AG10803 (cell line): ENCODE results near the gene ZMIZ1.

Source experiments
- DNase-seq: peaks from one replicate; pipeline ENCODE4 v3.0.0; 2010; ENCODE audit warnings: low read depth
- H3K4me3 ChIP-seq: 2 replicates; pipeline ENCODE4 v1.5.1; 2011; ENCODE audit warnings: mild to moderate bottlenecking, low read length, control low read depth
- CTCF ChIP-seq: conservative IDR thresholded peaks from 2 replicates; pipeline ENCODE4 v1.5.1; 2011; ENCODE audit warnings: mild to moderate bottlenecking, low read length, control low read depth, inconsistent platforms

The ZMIZ1 gene

DNA sequence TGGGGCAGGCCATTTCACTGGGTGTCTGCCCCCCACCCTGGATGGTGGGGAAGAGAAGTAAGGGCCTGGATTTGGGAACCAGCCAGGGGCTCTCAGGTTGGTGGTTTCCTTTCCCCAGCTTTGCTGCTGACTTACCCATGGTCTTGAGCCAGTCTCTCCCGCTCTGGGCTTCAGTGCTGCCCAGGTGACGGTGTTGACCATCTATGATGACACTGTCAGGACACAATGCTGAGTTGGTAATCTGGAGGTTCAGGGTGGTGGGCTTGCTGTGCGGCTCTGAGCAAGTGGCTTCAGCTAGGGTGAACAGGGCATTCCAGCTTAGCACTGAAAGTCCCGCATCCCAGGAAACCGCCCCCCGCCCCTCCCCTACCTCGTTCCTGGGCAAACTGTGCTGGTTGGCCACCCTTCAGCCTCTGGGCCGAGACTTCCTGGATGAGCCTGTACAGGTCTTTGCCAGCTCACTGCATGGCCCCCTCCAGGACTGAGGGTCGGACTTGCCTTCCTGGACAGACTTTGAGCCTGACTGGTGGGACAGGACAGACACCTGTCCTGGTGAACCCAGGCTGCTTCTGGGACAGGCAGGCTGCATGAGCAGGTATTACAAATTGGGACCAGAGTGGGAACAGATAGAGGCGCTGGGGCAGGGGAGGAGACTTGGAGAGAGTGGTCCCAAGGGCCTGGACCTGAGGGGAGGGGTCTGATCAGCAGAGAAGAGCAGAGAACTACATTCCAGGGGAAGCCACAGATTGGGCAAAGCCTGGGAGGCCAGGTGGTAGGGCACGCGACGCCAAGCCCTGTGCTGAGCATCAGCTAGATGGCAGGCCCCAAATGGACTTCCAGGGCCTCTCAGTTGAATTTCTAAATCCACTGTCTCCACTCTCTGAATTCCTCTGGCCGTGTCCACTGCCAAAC, 19.9 kb upstream of the ZMIZ1 start:
- no peak for DNase-seq
- no peak overlapping the region for H3K4me3 ChIP-seq
- TF ChIP-seq CTCF = no peak

- no peak for TF ChIP-seq CTCF
- DNase-seq = no peak
- H3K4me3 ChIP-seq = no peak overlapping the region
These were observed 18.6 kb upstream of the ZMIZ1 start for GRCh38 chr10:79049931-79050895.

- H3K4me3 ChIP-seq = no peak overlapping the region
- no peak for TF ChIP-seq CTCF
- no peak for DNase-seq
These were observed 17.7 kb upstream of the ZMIZ1 start for GRCh38 chr10:79050896-79051555.

DNA sequence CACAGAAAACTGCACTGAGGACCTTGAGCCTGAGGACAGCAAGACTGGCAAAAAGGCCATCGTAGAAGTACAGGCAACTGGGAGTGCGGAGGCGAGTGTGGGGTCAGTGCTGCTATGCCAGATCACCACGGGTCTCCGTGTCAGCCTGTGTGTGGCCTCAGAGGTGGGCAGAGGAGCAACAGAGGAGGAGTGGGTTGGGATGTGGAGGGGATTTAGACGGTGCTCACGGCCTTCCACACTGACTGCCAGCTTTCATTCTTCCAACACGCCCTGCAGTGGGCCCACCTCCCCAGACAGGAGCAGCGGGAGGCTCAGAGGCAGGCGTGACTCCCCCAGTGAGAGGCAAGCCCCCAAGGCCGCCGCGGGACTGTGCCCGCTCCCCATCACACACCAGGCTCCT, 17.0 kb upstream of the ZMIZ1 start:
- DNase-seq = no peak
- H3K4me3 ChIP-seq = no peak overlapping the region
- TF ChIP-seq CTCF = no peak

- no peak; the same call in 1 of the 2 replicates for TF ChIP-seq CTCF
- DNase-seq = no peak
- H3K4me3 ChIP-seq = no peak overlapping the region
These were observed 16.3 kb upstream of the ZMIZ1 start for GRCh38 chr10:79052291-79053080.

GRCh38 chr10:79053081-79053434, 15.7 kb upstream of the ZMIZ1 start:
- H3K4me3 ChIP-seq = no peak overlapping the region
- no peak for DNase-seq
- no peak for TF ChIP-seq CTCF
